Measurements from ENCODE around the gene SLC6A9.

Gene SLC6A9

DNA sequence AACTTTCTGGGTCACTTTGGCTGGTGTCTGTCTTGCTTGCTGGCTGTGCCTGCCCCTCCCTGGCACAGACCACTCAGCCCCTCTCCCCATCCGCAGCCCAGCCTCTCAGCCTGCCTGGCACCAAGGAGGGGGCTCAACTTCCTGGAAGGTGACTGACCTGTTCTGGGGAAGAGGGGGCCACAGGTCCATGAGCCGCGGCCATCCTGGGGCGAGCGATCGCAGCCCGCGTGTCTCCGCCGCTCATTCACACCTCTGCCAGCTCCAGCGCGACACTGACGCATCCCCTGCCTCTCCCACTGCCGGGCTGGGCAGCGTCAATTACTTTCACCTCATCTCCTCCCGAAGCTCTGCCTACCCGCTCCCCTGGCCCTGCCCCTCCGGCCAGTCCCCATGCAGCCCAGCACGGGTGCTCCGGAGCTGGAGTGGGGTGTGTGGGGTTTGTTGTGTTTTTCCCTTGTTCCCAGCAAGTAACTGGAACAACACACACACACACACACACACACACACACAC is 14.3 kb downstream of the SLC6A9 start:
- peaks cover 4% of the 10 kb centered on the region; the same call in 1 of the 2 replicates for H3K36me3 ChIP-seq (ENCODE audit: control insufficient read depth, insufficient read depth, low read length)
- H3K9me3 ChIP-seq (ENCODE audit: control insufficient read depth, insufficient read depth, low read length): no peaks in the 10 kb centered on the region
- DNase-seq (ENCODE audit: low read depth, low spot score): no peak
- no peaks in the 10 kb centered on the region for H3K27me3 ChIP-seq (ENCODE audit: control insufficient read depth, insufficient read depth, low read length)
- H3K27ac ChIP-seq (ENCODE audit: low read length): no peak overlapping the region
- WGBS (ENCODE audit: insufficient coverage, insufficient read length): no CpG with 5 or more reads among the region's 20 CpGs
- peaks cover 2% of the 10 kb centered on the region; the same call in 1 of the 2 replicates for H3K4me1 ChIP-seq (ENCODE audit: control insufficient read depth, insufficient read depth, low read length)
- no peak overlapping the region for H3K4me3 ChIP-seq (ENCODE audit: low read length)

GRCh38 chr1:44016041-44016889 is 15.0 kb downstream of the SLC6A9 start:
- WGBS (ENCODE audit: insufficient coverage, insufficient read length): no CpG with 5 or more reads among the region's 20 CpGs
- no peak overlapping the region for H3K4me3 ChIP-seq (ENCODE audit: low read length)
- no peak for DNase-seq (ENCODE audit: low read depth, low spot score)

GRCh38 chr1:44015206-44015605 is 16.1 kb downstream of the SLC6A9 start:
- H3K4me3 ChIP-seq (ENCODE audit: low read length): no peak overlapping the region
- whole genome bisulfite sequencing (ENCODE audit: insufficient coverage, insufficient read length): no CpG with 5 or more reads among the region's 3 CpGs

More at GRCh38 chr1:44016041-44016889, 15.0 kb downstream of the SLC6A9 start:
- H3K9me3 ChIP-seq (ENCODE audit: control insufficient read depth, insufficient read depth, low read length): no peaks in the 10 kb centered on the region
- peaks cover 2% of the 10 kb centered on the region; the same call in 1 of the 2 replicates for H3K4me1 ChIP-seq (ENCODE audit: control insufficient read depth, insufficient read depth, low read length)
- peaks cover 2% of the 10 kb centered on the region; the same call in 1 of the 2 replicates for H3K36me3 ChIP-seq (ENCODE audit: control insufficient read depth, insufficient read depth, low read length)
- H3K27me3 ChIP-seq (ENCODE audit: control insufficient read depth, insufficient read depth, low read length): no peaks in the 10 kb centered on the region
- H3K27ac ChIP-seq (ENCODE audit: low read length): no peak overlapping the region

GRCh38 chr1:44014365-44015104 is 16.7 kb downstream of the SLC6A9 start:
- no peak overlapping the region for H3K4me3 ChIP-seq (ENCODE audit: low read length)
- H3K27me3 ChIP-seq (ENCODE audit: control insufficient read depth, insufficient read depth, low read length): no peaks in the 10 kb centered on the region
- peaks cover 4% of the 10 kb centered on the region; the same call in 1 of the 2 replicates for H3K4me1 ChIP-seq (ENCODE audit: control insufficient read depth, insufficient read depth, low read length)
- H3K36me3 ChIP-seq (ENCODE audit: control insufficient read depth, insufficient read depth, low read length): no peaks in the 10 kb centered on the region
- no peak for DNase-seq (ENCODE audit: low read depth, low spot score)
- H3K27ac ChIP-seq (ENCODE audit: low read length): no peak overlapping the region
- WGBS (ENCODE audit: insufficient coverage, insufficient read length): no CpG with 5 or more reads among the region's 8 CpGs
- H3K9me3 ChIP-seq (ENCODE audit: control insufficient read depth, insufficient read depth, low read length): no peaks in the 10 kb centered on the region

More at GRCh38 chr1:44015206-44015605, 16.1 kb downstream of the SLC6A9 start:
- Histone ChIP-seq H3K36me3 (ENCODE audit: control insufficient read depth, insufficient read depth, low read length) (no peaks in the 10 kb centered on the region), H3K4me1 (ENCODE audit: control insufficient read depth, insufficient read depth, low read length) (peaks cover 4% of the 10 kb centered on the region; the same call in 1 of the 2 replicates), H3K27ac (ENCODE audit: low read length) (no peak overlapping the region), H3K27me3 (ENCODE audit: control insufficient read depth, insufficient read depth, low read length) (no peaks in the 10 kb centered on the region), H3K9me3 (ENCODE audit: control insufficient read depth, insufficient read depth, low read length) (no peaks in the 10 kb centered on the region)
- DNase-seq (ENCODE audit: low read depth, low spot score): no peak

DNA sequence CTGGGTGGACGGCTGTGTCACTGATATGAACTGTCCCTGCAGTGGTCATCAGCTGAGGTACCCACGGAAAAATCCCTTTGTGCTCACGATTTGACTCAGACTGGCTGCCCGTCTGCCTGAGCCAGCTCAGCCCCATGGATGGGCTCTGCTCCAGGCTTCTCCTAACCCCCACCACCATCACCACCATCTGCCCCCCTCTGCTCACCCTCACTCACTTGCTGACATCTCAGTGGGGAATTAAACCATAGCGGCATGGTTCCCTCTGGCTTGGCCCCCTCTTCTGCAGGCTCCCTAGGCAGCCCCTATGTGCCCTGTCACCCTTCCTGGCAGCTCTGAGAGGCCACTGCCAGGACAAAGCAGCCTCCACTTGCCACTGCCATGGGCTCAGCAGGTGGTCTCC is 17.3 kb downstream of the SLC6A9 start:
- Histone ChIP-seq H3K27ac (ENCODE audit: low read length) (no peak overlapping the region), H3K27me3 (ENCODE audit: control insufficient read depth, insufficient read depth, low read length) (no peaks in the 10 kb centered on the region), H3K36me3 (ENCODE audit: control insufficient read depth, insufficient read depth, low read length) (no peaks in the 10 kb centered on the region), H3K4me3 (ENCODE audit: low read length) (no peak overlapping the region), H3K9me3 (ENCODE audit: control insufficient read depth, insufficient read depth, low read length) (no peaks in the 10 kb centered on the region), H3K4me1 (ENCODE audit: control insufficient read depth, insufficient read depth, low read length) (0 out of 2 replicates have a peak, but pooled peaks cover 1% of the 10 kb centered on the region)
- DNase-seq (ENCODE audit: low read depth, low spot score): no peak
- no CpG with 5 or more reads among the region's 5 CpGs for whole genome bisulfite sequencing (ENCODE audit: insufficient coverage, insufficient read length)

DNA sequence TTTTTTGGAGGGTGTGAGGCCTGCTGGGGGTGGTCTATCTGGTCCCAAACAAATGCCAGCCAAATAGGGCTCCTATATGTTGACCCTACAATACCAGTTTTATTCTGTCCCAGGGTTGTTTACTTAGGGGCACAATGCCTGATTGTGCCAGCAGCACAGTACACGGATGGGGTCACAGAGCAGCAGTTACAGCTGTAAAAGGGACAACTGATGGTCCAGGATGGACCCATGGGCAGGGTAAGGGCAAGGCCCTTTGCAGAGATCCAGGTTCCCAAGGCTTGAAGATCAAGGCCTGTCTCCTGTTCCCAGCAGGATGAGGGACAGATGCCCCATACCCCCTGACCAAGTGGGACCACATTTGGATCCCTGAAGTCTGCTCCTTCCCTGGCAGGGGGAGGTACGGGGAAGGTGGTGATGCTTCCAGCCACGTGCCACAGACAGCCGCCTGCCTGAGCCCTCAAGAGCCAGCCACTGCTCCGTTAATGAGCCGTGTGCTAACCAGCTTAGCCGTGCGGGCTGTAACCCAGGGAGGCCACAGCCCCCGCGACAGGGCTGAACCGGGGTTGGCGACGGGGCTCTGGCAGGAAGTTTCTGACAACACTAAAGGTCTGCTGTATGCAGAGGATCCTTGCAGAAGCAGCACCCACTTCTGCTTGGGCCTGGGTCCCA is 18.2 kb downstream of the SLC6A9 start:
- WGBS (ENCODE audit: insufficient coverage, insufficient read length): no CpG with 5 or more reads among the region's 13 CpGs
- no peak overlapping the region for H3K4me3 ChIP-seq (ENCODE audit: low read length)
- DNase-seq (ENCODE audit: low read depth, low spot score): no peak
- H3K27ac ChIP-seq (ENCODE audit: low read length): no peak overlapping the region
- H3K27me3 ChIP-seq (ENCODE audit: control insufficient read depth, insufficient read depth, low read length): no peaks in the 10 kb centered on the region
- H3K36me3 ChIP-seq (ENCODE audit: control insufficient read depth, insufficient read depth, low read length): no peaks in the 10 kb centered on the region
- H3K9me3 ChIP-seq (ENCODE audit: control insufficient read depth, insufficient read depth, low read length): no peaks in the 10 kb centered on the region
- H3K4me1 ChIP-seq (ENCODE audit: control insufficient read depth, insufficient read depth, low read length): 0 out of 2 replicates have a peak, but pooled peaks cover 1% of the 10 kb centered on the region

GRCh38 chr1:44012404-44012803 is 18.9 kb downstream of the SLC6A9 start:
- Histone ChIP-seq H3K36me3 (ENCODE audit: control insufficient read depth, insufficient read depth, low read length) (no peaks in the 10 kb centered on the region), H3K4me1 (ENCODE audit: control insufficient read depth, insufficient read depth, low read length) (0 out of 2 replicates have a peak, but pooled peaks cover 1% of the 10 kb centered on the region), H3K9me3 (ENCODE audit: control insufficient read depth, insufficient read depth, low read length) (no peaks in the 10 kb centered on the region), H3K27ac (ENCODE audit: low read length) (no peak overlapping the region), H3K27me3 (ENCODE audit: control insufficient read depth, insufficient read depth, low read length) (no peaks in the 10 kb centered on the region), H3K4me3 (ENCODE audit: low read length) (no peak overlapping the region)
- no peak for DNase-seq (ENCODE audit: low read depth, low spot score)
- no CpG with 5 or more reads among the region's 2 CpGs for WGBS (ENCODE audit: insufficient coverage, insufficient read length)

DNA sequence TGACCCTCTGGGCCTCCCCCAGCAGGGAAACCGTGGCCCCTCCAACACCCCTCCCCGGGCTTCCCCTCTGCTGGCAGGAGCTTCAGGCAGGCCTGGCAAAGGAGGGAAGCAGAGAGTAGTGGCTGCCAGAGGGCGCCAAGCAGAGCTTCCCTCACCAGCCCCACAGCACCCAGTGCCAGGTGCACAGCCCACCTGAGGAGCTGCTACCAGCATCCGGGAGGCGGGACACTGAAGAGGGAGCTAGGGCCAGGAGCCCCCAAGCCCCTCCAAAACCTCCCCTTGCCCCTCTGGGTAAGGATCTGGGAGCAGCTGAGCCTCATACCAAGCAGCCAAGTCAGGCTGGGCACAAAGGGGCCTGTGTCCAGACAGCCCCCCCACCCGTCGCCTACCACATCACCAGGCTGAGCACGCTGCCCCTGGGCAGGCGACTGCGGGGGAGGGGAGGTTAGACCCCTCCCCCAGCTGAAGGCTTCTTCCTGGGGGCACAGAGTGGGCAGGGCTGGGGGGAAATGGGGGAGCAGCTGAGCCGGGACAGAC is 20.3 kb downstream of the SLC6A9 start:
- H3K4me1 ChIP-seq (ENCODE audit: control insufficient read depth, insufficient read depth, low read length): 0 out of 2 replicates have a peak, but pooled peaks cover 1% of the 10 kb centered on the region
- H3K27ac ChIP-seq (ENCODE audit: low read length): no peak overlapping the region

DNA sequence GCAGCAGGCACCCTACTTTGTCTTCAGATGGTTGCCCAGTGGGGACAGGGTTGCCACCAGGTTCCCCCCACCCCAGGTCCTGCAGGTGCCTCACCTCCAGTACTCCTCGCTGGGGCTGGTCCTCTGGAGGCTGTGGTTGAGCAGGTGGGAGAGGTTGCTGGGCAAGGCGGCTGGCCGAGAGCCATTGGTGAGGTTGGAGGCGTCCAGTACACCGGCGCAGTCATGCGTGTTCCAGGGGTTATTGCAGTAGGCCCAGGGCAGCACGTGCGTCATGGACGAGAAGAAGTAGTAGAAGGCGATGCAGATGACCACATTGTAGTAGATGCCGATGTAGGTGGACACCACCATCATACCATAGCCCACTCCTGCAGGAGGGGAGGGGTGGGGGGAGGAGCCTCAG is 23.0 kb downstream of the SLC6A9 start:
- Histone ChIP-seq H3K9me3 (ENCODE audit: control insufficient read depth, insufficient read depth, low read length) (no peaks in the 10 kb centered on the region), H3K36me3 (ENCODE audit: control insufficient read depth, insufficient read depth, low read length) (no peaks in the 10 kb centered on the region), H3K4me1 (ENCODE audit: control insufficient read depth, insufficient read depth, low read length) (0 out of 2 replicates have a peak, but pooled peaks cover 1% of the 10 kb centered on the region), H3K4me3 (ENCODE audit: low read length) (no peak overlapping the region), H3K27ac (ENCODE audit: low read length) (no peak overlapping the region), H3K27me3 (ENCODE audit: control insufficient read depth, insufficient read depth, low read length) (no peaks in the 10 kb centered on the region)
- DNase-seq (ENCODE audit: low read depth, low spot score): no peak
- no CpG with 5 or more reads among the region's 12 CpGs for WGBS (ENCODE audit: insufficient coverage, insufficient read length)

More for the DNA sequence above, 20.3 kb downstream of the SLC6A9 start:
- no peaks in the 10 kb centered on the region for H3K9me3 ChIP-seq (ENCODE audit: control insufficient read depth, insufficient read depth, low read length)
- H3K36me3 ChIP-seq (ENCODE audit: control insufficient read depth, insufficient read depth, low read length): no peaks in the 10 kb centered on the region
- no peak overlapping the region for H3K4me3 ChIP-seq (ENCODE audit: low read length)
- no peaks in the 10 kb centered on the region for H3K27me3 ChIP-seq (ENCODE audit: control insufficient read depth, insufficient read depth, low read length)
- no CpG with 5 or more reads among the region's 11 CpGs for WGBS (ENCODE audit: insufficient coverage, insufficient read length)
- DNase-seq (ENCODE audit: low read depth, low spot score): no peak
